Body of pancreas (tissue), 4 donors: Measurements from ENCODE around the gene CHST2. TPM values are rescaled to one million over a fixed set of nuclear protein-coding genes. Genes with fewer than 3 reads are reported as not detected.

Experiments
- ATAC-seq: fragments of 150-250 bp; one replicate; pipeline ENCODE4 v1.9.1; 2016
- DNase-seq, 4 donors: peaks; one replicate each; pipeline ENCODE4 v3.0.0-alpha.2; 2019
- H3K27ac ChIP-seq, 4 donors: fragments of 200-600 bp; sonication (generic); 1 replicate in 3 of 4; 2 replicates in 1 of 4; pipeline versions ENCODE4 v1.5.1 to v1.6.1; 2016 to 2019; ENCODE audit warnings: mild to moderate bottlenecking in 1 of 4, mixed read lengths in 1 of 4, moderate library complexity in 1 of 4
- H3K27me3 ChIP-seq, 2 donors: fragments of 200-600 bp; sonication (generic); one replicate each; pipeline ENCODE4 v1.6.0; 2016; ENCODE audit warnings: mild to moderate bottlenecking in 1 of 2
- H3K36me3 ChIP-seq, 2 donors: fragments of 200-600 bp; sonication (generic); replicated peaks in 1 of 2; 2 replicates each; pipeline ENCODE4 v1.5.1; 2016; ENCODE audit warnings: low read depth in 2 of 2; ENCODE audit not compliant: insufficient read depth in 1 of 2
- H3K4me1 ChIP-seq: fragments of 200-600 bp; sonication (generic); one replicate; pipeline ENCODE4 v1.6.0; 2016
- H3K4me3 ChIP-seq, 2 donors: fragments of 200-600 bp; sonication (generic); 1 replicate in 1 of 2; 2 replicates in 1 of 2; pipeline ENCODE4 v1.5.1; 2016 to 2019
- H3K9me3 ChIP-seq, 3 donors: fragments of 200-600 bp; sonication (generic); 1 replicate in 2 of 3; 2 replicates in 1 of 3; pipeline ENCODE4 v1.5.1; 2016
- POLR2A ChIP-seq, 3 donors: fragments of 450-650 bp; IDR thresholded peaks; one replicate each; pipeline ENCODE4 v1.6.1; 2016; ENCODE audit warnings: antibody characterized with exemption in 3 of 3, mild to moderate bottlenecking in 2 of 3
- WGBS, 2 donors: methylation state at CpG; one replicate each; pipeline ENCODE4 v1.1.5; 2017; 5-methylcytosine and 5-hydroxymethylcytosine counted together
- intact Hi-C: fragments of 100-400 bp; cut with DNase I; formaldehyde crosslinking; loops from one replicate; pipeline ENCODE4 v1.15.1; 2023
- total RNA-seq, 2 donors: library from RNA; depleted of rRNA; stranded (reverse); fragments of >200 nt; gene quantifications; one replicate each; pipeline ENCODE4 v1.1.0, GENCODE V29; 2016
- TF ChIP-seq, protein P1 (sequence below), 7 experiments: fragments of 450-650 bp in 4 of 7; fragments of 200-600 bp in 3 of 7; sonication (generic) in 3 of 7; IDR thresholded peaks; one replicate each; pipeline ENCODE4 v1.5.1; 2016 to 2019; ENCODE audit warnings: antibody characterized with exemption in 7 of 7

The CHST2 gene
- total RNA-seq, 2 donors from 2014 or later, result 1.3 to 4.3 TPM

DNA sequence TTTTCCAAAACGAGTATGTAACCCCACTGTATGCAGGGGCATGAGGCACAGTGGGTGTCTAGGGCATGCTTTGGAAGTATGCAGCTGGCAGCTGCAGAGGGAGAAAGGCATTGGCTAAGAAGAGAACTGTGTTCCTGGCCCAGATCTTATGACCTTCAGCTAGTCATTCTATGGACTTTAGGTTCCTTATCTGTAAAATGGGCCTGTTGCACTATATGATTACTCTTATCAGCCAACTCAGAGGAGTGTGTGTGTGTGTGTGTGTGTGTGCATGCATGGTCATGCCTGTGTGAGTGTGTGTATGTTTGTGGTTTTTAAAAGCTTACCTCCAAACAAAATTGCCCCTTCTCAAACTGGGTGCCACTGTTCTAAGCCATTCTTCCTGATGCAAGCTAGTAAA, 27.4 kb upstream of the CHST2 start:
- H3K9me3 ChIP-seq, result no peaks in the 10 kb centered on the region
- no peak for TF ChIP-seq POLR2A (IDR thresholded peaks at IDR 0.05)
- TF ChIP-seq, protein P1, sequence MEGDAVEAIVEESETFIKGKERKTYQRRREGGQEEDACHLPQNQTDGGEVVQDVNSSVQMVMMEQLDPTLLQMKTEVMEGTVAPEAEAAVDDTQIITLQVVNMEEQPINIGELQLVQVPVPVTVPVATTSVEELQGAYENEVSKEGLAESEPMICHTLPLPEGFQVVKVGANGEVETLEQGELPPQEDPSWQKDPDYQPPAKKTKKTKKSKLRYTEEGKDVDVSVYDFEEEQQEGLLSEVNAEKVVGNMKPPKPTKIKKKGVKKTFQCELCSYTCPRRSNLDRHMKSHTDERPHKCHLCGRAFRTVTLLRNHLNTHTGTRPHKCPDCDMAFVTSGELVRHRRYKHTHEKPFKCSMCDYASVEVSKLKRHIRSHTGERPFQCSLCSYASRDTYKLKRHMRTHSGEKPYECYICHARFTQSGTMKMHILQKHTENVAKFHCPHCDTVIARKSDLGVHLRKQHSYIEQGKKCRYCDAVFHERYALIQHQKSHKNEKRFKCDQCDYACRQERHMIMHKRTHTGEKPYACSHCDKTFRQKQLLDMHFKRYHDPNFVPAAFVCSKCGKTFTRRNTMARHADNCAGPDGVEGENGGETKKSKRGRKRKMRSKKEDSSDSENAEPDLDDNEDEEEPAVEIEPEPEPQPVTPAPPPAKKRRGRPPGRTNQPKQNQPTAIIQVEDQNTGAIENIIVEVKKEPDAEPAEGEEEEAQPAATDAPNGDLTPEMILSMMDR (IDR thresholded peaks at IDR 0.05), result no peak
- no peak overlapping the region for H3K4me3 ChIP-seq
- H3K4me1 ChIP-seq, result no peaks in the 10 kb centered on the region
- intact Hi-C loops, result no loop called here
- no peak for ATAC-seq
- no peak overlapping the region for H3K27ac ChIP-seq
- 58 to 68% methylated on average over 1 of the region's 1 CpG for WGBS, 2 donors
- no peaks in the 10 kb centered on the region for H3K36me3 ChIP-seq
- DNase-seq, result no peak
- no peaks in the 10 kb centered on the region for H3K27me3 ChIP-seq

DNA sequence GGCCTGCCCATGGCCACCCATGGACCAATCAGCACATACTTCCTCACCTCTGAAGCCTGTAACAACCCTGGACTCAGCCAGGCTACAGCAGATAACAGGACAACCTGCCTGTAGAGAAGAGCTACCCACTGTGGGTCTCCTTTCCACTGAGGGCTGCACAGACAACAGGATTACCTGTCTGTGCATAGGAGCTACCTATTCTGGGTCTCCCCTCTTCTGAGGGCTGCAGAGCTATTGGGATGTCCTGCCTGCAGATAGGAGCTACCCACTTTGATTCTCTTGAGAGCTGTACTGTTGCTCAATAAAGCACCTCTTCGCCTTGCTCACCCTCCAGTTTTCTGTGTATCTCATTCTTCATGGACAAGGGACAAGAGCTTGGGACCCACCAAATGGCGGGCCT, 23.8 kb upstream of the CHST2 start:
- WGBS, 2 donors, result 76 to 87% methylated on average over 2 of the region's 2 CpGs
- no peak for ATAC-seq
- Histone ChIP-seq H3K4me1 (no peaks in the 10 kb centered on the region), H3K9me3 (no peaks in the 10 kb centered on the region), H3K27me3 (no peaks in the 10 kb centered on the region), H3K36me3 (no peaks in the 10 kb centered on the region), H3K4me3 (no peak overlapping the region), H3K27ac (no peak overlapping the region)
- intact Hi-C loops, result no loop called here
- TF ChIP-seq POLR2A (IDR thresholded peaks at IDR 0.05), result no peak
- TF ChIP-seq, protein P1 (IDR thresholded peaks at IDR 0.05), result no peak
- DNase-seq, result no peak

DNA sequence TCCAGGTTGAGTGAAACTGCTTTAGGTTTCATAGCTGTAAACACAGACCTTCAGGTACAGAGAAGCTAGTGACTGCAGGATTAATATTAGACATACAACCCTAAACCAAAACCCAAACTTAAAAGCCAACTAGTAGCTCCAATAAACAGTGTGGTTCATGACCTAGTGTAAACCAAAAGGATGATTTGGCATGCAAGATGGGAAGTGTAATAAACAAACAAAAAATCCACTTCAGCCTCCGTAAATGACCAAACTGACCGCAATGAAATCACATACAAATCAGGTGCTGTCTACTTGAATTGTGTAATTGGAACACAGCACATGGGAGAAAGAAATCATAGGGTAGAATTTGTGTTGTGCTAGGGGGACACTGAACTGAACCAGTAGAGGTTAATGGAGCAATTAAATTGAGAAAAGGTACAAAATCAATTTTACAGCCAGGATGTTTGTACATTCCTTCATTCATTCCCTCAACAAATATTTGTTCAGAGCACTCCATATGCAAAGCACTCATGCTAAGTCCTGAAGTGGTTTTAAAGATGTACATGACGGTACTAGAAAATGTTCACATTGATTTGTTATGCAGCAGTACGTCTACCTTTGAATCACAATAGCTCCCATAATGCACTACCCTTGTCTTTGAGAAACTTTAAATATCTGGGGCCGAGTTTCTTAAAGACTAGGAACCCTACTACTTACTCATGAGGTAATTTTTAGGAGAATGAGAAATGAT, 21.4 kb upstream of the CHST2 start:
- intact Hi-C loops, result no loop called here
- TF ChIP-seq, protein P1 (IDR thresholded peaks at IDR 0.05), result no peak
- TF ChIP-seq POLR2A (IDR thresholded peaks at IDR 0.05), result no peak
- DNase-seq (no peak), ATAC-seq (no peak)
- Histone ChIP-seq H3K4me3 (no peak overlapping the region), H3K4me1 (no peaks in the 10 kb centered on the region), H3K27ac (no peak overlapping the region), H3K9me3 (no peaks in the 10 kb centered on the region), H3K36me3 (no peaks in the 10 kb centered on the region), H3K27me3 (no peaks in the 10 kb centered on the region)
- 53 to 59% methylated on average over 5 of the region's 5 CpGs for WGBS, 2 donors

DNA sequence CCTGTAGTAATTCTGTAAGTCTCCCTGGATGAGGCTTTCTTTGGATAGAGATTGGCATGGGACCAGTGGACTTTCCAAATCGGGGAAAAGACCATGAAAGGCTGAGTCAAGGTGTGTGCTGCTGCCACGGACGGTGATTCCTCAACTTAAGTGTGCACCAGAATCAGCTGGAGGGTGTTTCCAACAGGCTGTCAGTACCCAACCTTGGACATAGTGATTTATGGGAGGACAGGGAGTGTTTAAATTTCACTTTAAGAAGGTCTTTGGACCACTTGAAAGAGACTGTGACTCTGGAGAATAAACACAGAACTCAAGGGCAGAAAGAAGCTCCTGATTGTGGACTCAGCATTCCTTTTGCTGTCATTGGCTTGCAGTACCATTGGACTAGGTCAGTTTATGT, 20.4 kb upstream of the CHST2 start:
- H3K4me3 ChIP-seq, result no peak overlapping the region
- ATAC-seq (no peak), DNase-seq (no peak)
- H3K4me1 ChIP-seq, result no peaks in the 10 kb centered on the region
- TF ChIP-seq, protein P1 (IDR thresholded peaks at IDR 0.05), result no peak
- no peak for TF ChIP-seq POLR2A (IDR thresholded peaks at IDR 0.05)
- no peak overlapping the region for H3K27ac ChIP-seq
- no peaks in the 10 kb centered on the region for H3K36me3 ChIP-seq
- intact Hi-C loops, result no loop called here
- no peaks in the 10 kb centered on the region for H3K27me3 ChIP-seq
- peaks cover 0 to under 1% (median 0%) of the 10 kb centered on the region in 3 donors for H3K9me3 ChIP-seq
- WGBS, 2 donors, result 72% methylated on average over 3 of the region's 3 CpGs

DNA sequence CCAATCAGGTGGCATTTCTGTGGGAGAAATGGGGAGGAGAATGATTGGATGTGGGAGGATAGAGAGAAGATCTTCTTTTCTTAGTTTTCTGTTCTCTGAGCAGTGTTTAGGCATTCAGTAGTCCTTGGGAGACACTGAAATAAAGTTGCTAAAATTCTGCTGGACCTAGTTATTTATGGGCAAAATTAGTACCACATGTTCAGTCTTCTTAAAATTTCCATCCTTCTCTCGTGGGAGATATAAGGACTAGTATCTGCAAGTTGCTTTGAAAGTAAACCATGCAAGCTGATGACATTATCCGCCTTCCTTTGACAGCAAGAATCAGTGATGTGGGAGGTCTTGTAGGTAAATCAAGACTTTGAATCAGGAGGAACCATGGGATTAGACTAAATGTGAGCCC, 19.9 kb upstream of the CHST2 start:
- WGBS, 2 donors, result 56 to 59% methylated on average over 2 of the region's 2 CpGs
- ATAC-seq (no peak), DNase-seq (no peak)
- TF ChIP-seq POLR2A (IDR thresholded peaks at IDR 0.05), result no peak
- TF ChIP-seq, protein P1 (IDR thresholded peaks at IDR 0.05), result no peak
- Histone ChIP-seq H3K27ac (no peak overlapping the region), H3K4me1 (no peaks in the 10 kb centered on the region), H3K36me3 (no peaks in the 10 kb centered on the region), H3K27me3 (no peaks in the 10 kb centered on the region), H3K9me3 (peaks cover 0 to 5% (median 0%) of the 10 kb centered on the region in 3 donors), H3K4me3 (no peak overlapping the region)
- intact Hi-C loops, result no loop called here
